Caco-2 (cell line): ENCODE data around the gene PRMT2. TPM values are rescaled to one million over a fixed set of nuclear protein-coding genes. Genes with fewer than 3 reads are reported as not detected.

Experiments used
- BruUV-seq: library from RNA; stranded (reverse); fragments of 400-500 nt; replicated peaks from 2 replicates; lab custom pipeline; 2021; lab: Mats Ljungman, UMichigan
- CTCF ChIA-PET: fragments of 300-600 bp; sonication (Branson Sonifier 250); formaldehyde crosslinking; loops from one replicate; lab custom pipeline; 2022; ENCODE audit warnings: antibody characterized with exemption; lab: Charles Lee
- POLR2A ChIA-PET: fragments of 300-600 bp; sonication (Branson Sonifier 250); formaldehyde crosslinking; loops from one replicate; lab custom pipeline; 2022; ENCODE audit warnings: antibody characterized with exemption; lab: Charles Lee
- DNase-seq, 2 experiments: peaks; one replicate each; pipeline versions ENCODE4 v3.0.0 to v3.0.0-alpha.2; 2020 to 2022
- H3K27me3 ChIP-seq: replicated peaks from 2 replicates; pipeline ENCODE4 v1.6.0; 2011; ENCODE audit warnings: low read length; ENCODE audit not compliant: control insufficient read depth, insufficient read depth
- H3K36me3 ChIP-seq: 2 replicates; pipeline ENCODE4 v1.5.1; 2011; ENCODE audit warnings: low read length; ENCODE audit not compliant: control insufficient read depth, insufficient read depth
- H3K4me1 ChIP-seq: fragments of 250-450 bp; sonication (Bioruptor Pico); 2 replicates; pipeline ENCODE4 v1.5.1; 2020; ENCODE audit warnings: mild to moderate bottlenecking
- H3K4me3 ChIP-seq: 2 replicates; pipeline ENCODE4 v1.5.1; 2011; ENCODE audit warnings: low read depth, mild to moderate bottlenecking, control low read depth, low read length
- H3K9me3 ChIP-seq: fragments of 250-450 bp; sonication (Bioruptor Pico); 2 replicates; pipeline ENCODE4 v1.5.1; 2020; ENCODE audit warnings: mild to moderate bottlenecking, moderate library complexity
- H3K27ac Mint-ChIP-seq: one replicate; pipeline ENCODE4 v1.8.0; 2022; ENCODE audit warnings: mixed read lengths; ENCODE audit not compliant: unreplicated experiment
- H3K27me3 Mint-ChIP-seq: one replicate; pipeline ENCODE4 v1.8.0; 2022; ENCODE audit warnings: mixed read lengths; ENCODE audit not compliant: insufficient read depth, unreplicated experiment
- H3K36me3 Mint-ChIP-seq: one replicate; pipeline ENCODE4 v1.8.0; 2022; ENCODE audit warnings: mild to moderate bottlenecking, mixed read lengths; ENCODE audit not compliant: insufficient read depth, unreplicated experiment
- H3K4me1 Mint-ChIP-seq: one replicate; pipeline ENCODE4 v1.8.0; 2022; ENCODE audit warnings: low read depth, mixed read lengths; ENCODE audit not compliant: unreplicated experiment
- H3K4me3 Mint-ChIP-seq: one replicate; pipeline ENCODE4 v1.8.0; 2022; ENCODE audit warnings: mild to moderate bottlenecking, moderate library complexity, mixed read lengths; ENCODE audit not compliant: unreplicated experiment
- H3K9me3 Mint-ChIP-seq: one replicate; pipeline ENCODE4 v1.8.0; 2022; ENCODE audit warnings: mixed read lengths; ENCODE audit not compliant: unreplicated experiment
- CTCF ChIP-seq, 2 experiments: fragments of 200-600 bp in 1 of 2; IDR thresholded peaks; 1 replicate in 1 of 2; 2 replicates in 1 of 2; pipeline versions ENCODE4 v1.5.1 to v1.8.0; 2011 to 2022; ENCODE audit warnings: antibody characterized with exemption in 1 of 2, control low read depth in 1 of 2, inconsistent platforms in 1 of 2, low read depth in 1 of 2, low read length in 1 of 2, mild to moderate bottlenecking in 1 of 2, moderate library complexity in 1 of 2; ENCODE audit not compliant: insufficient read depth in 1 of 2, severe bottlenecking in 1 of 2, unreplicated experiment in 1 of 2
- intact Hi-C: fragments of 100-400 bp; cut with micrococcal nuclease; formaldehyde crosslinking; loops from one replicate; pipeline ENCODE4 v1.10.0; 2022; ENCODE audit not compliant: unreplicated experiment
- total RNA-seq: library from RNA; stranded (reverse); gene quantifications from 2 replicates; pipeline ENCODE4 v1.2.3, GENCODE V29; 2022

The PRMT2 gene
- total RNA-seq, 1 experiment from 2014 or later, result 56.2 TPM

- H3K9me3 ChIP-seq, result no peaks in the 10 kb centered on the region
- no peak overlapping the region for H3K4me3 ChIP-seq
- CTCF ChIA-PET, result no interaction called here
- H3K27me3 ChIP-seq, result no peaks in the 10 kb centered on the region
- H3K4me1 ChIP-seq, result no peaks in the 10 kb centered on the region
- Mint-ChIP-seq H3K4me1 (no peaks in the 10 kb centered on the region), H3K36me3 (peaks cover 15% of the 10 kb centered on the region), H3K27me3 (no peaks in the 10 kb centered on the region), H3K4me3 (no peak overlapping the region), H3K27ac (no peak overlapping the region), H3K9me3 (no peaks in the 10 kb centered on the region)
- no TSS peak for BruUV-seq
- TF ChIP-seq CTCF (IDR thresholded peaks at IDR 0.05; ENCODE audit: insufficient read depth in 1 of 2, low read depth in 1 of 2, low read length in 1 of 2, severe bottlenecking in 1 of 2, unreplicated experiment in 1 of 2), result no peak
- DNase-seq, result no peak
- POLR2A ChIA-PET, result no interaction called here
- H3K36me3 ChIP-seq, result no peaks in the 10 kb centered on the region
- intact Hi-C loops, result no loop called here
Measured at GRCh38 chr21:46661211-46661625, 25.7 kb downstream of the PRMT2 start.

GRCh38 chr21:46661642-46662366 lies 26.3 kb downstream of the PRMT2 start:
- Histone ChIP-seq H3K36me3 (no peaks in the 10 kb centered on the region), H3K9me3 (no peaks in the 10 kb centered on the region), H3K4me1 (no peaks in the 10 kb centered on the region), H3K4me3 (no peak overlapping the region), H3K27me3 (no peaks in the 10 kb centered on the region)
- Mint-ChIP-seq H3K36me3 (peaks cover 10% of the 10 kb centered on the region), H3K27ac (no peak overlapping the region), H3K27me3 (no peaks in the 10 kb centered on the region), H3K4me3 (no peak overlapping the region), H3K4me1 (no peaks in the 10 kb centered on the region), H3K9me3 (no peaks in the 10 kb centered on the region)
- no peak for DNase-seq
- ChIA-PET POLR2A (no interaction called here), CTCF (no interaction called here)
- no TSS peak for BruUV-seq
- intact Hi-C loops, result no loop called here
- no peak for TF ChIP-seq CTCF (IDR thresholded peaks at IDR 0.05; ENCODE audit: insufficient read depth in 1 of 2, low read depth in 1 of 2, low read length in 1 of 2, severe bottlenecking in 1 of 2, unreplicated experiment in 1 of 2)

- H3K36me3 Mint-ChIP-seq, result peaks cover 10% of the 10 kb centered on the region
- no peak overlapping the region for H3K4me3 ChIP-seq
- intact Hi-C loops, result no loop called here
- ChIA-PET CTCF (no interaction called here), POLR2A (no interaction called here)
- no peaks in the 10 kb centered on the region for H3K36me3 ChIP-seq
- H3K4me1 Mint-ChIP-seq, result no peaks in the 10 kb centered on the region
- no peak for DNase-seq
- H3K27ac Mint-ChIP-seq, result no peak overlapping the region
- TF ChIP-seq CTCF (IDR thresholded peaks at IDR 0.05; ENCODE audit: insufficient read depth in 1 of 2, low read depth in 1 of 2, low read length in 1 of 2, severe bottlenecking in 1 of 2, unreplicated experiment in 1 of 2), result no peak
- H3K4me1 ChIP-seq, result no peaks in the 10 kb centered on the region
- no peaks in the 10 kb centered on the region for H3K9me3 Mint-ChIP-seq
- no peaks in the 10 kb centered on the region for H3K9me3 ChIP-seq
- no peaks in the 10 kb centered on the region for H3K27me3 ChIP-seq
- H3K27me3 Mint-ChIP-seq, result no peaks in the 10 kb centered on the region
- H3K4me3 Mint-ChIP-seq, result no peak overlapping the region
- BruUV-seq, result no TSS peak
Measured at GRCh38 chr21:46662367-46662654, 26.8 kb downstream of the PRMT2 start.
